HepG2 (cell line): ENCODE measurements around the gene CIB2. TPM values are rescaled to one million over a fixed set of nuclear protein-coding genes. Genes with fewer than 3 reads are reported as not detected.
A peak's percentile ranks its signal among the peaks of the same experiment; 100 is the strongest.

Source experiments
- ATRX ChIP-seq: sonication (generic); formaldehyde crosslinking; IDR thresholded peaks from 2 replicates; pipeline ENCODE4 v1.4.0; 2020; ENCODE audit warnings: missing genetic modification reagents, borderline replicate concordance
- CENPX ChIP-seq: sonication (generic); formaldehyde crosslinking; IDR thresholded peaks from 2 replicates; pipeline ENCODE4 v1.9.0; 2021; ENCODE audit warnings: mild to moderate bottlenecking, missing genetic modification reagents, moderate library complexity
- KLF12 ChIP-seq: sonication (generic); formaldehyde crosslinking; IDR thresholded peaks from 2 replicates; pipeline ENCODE4 v1.4.0; 2020; ENCODE audit warnings: missing genetic modification reagents, borderline replicate concordance
- KLF15 ChIP-seq: sonication (generic); formaldehyde crosslinking; IDR thresholded peaks from 2 replicates; pipeline ENCODE4 v1.8.1; 2023; ENCODE audit warnings: borderline replicate concordance, mild to moderate bottlenecking, inconsistent platforms, missing genetic modification reagents, mixed read lengths
- NCOR1 ChIP-seq: fragments of 200-600 bp; sonication (generic); IDR thresholded peaks from 2 replicates; pipeline ENCODE4 v1.7.0; 2017; ENCODE audit warnings: antibody characterized with exemption, low read length, borderline replicate concordance
- NR2F6 ChIP-seq, 2 experiments: IDR thresholded peaks; 2 replicates each; pipeline ENCODE4 v1.6.1; 2016; ENCODE audit warnings: antibody characterized with exemption in 1 of 2, mild to moderate bottlenecking in 1 of 2
- PLRG1 ChIP-seq: fragments of 450-650 bp; conservative IDR thresholded peaks from 2 replicates; pipeline ENCODE4 v1.6.1; 2016
- SIX4 ChIP-seq: sonication (generic); formaldehyde crosslinking; IDR thresholded peaks from 2 replicates; pipeline ENCODE4 v1.4.0; 2020; ENCODE audit warnings: missing genetic modification reagents
- SMARCE1 ChIP-seq: fragments of 450-650 bp; IDR thresholded peaks from 2 replicates; pipeline ENCODE4 v1.6.1; 2017; ENCODE audit warnings: borderline replicate concordance
- ZNF124 ChIP-seq: sonication (generic); formaldehyde crosslinking; IDR thresholded peaks from 2 replicates; pipeline ENCODE4 v1.4.0; 2020; ENCODE audit warnings: missing genetic modification reagents
- ZNF660 ChIP-seq: sonication (generic); formaldehyde crosslinking; IDR thresholded peaks from 2 replicates; pipeline ENCODE4 v1.5.1; 2020; ENCODE audit warnings: mild to moderate bottlenecking, low read depth, missing genetic modification reagents, borderline replicate concordance
- ZNF737 ChIP-seq: sonication (generic); formaldehyde crosslinking; IDR thresholded peaks from 2 replicates; pipeline ENCODE4 v1.5.0; 2020; ENCODE audit warnings: missing genetic modification reagents, mild to moderate bottlenecking, borderline replicate concordance
- polyA plus RNA-seq, 8 experiments: library from polyadenylated mRNA; depleted of rRNA in 3 of 8; stranded (reverse) in 7 of 8; unstranded in 1 of 8; fragments of >200 nt; fragmentation: Illumina TruSeq in 4 of 8; extraction: Trizol in 4 of 8; gene quantifications; 2 replicates each; pipeline versions ENCODE4 v1.2.1 to v1.2.3, GENCODE V29; 2011 to 2016; ENCODE audit warnings: low read depth in 4 of 8, missing spikeins in 1 of 8, mixed read lengths in 1 of 8; ENCODE audit not compliant: insufficient read depth in 1 of 8
- total RNA-seq, 5 experiments: library from RNA; depleted of rRNA; stranded (reverse); fragments of >200 nt; fragmentation: Illumina TruSeq; extraction: Trizol; gene quantifications; 2 replicates each; pipeline ENCODE4 v1.2.3, GENCODE V29; 2016; ENCODE audit warnings: low read depth in 1 of 5
- TF ChIP-seq, protein P1 (sequence below): conservative IDR thresholded peaks from 2 replicates; pipeline ENCODE4 v1.6.1; 2018; ENCODE audit warnings: missing genetic modification reagents
- TF ChIP-seq, protein P2 (sequence below): sonication (generic); IDR thresholded peaks from 2 replicates; pipeline ENCODE4 v1.6.1; 2016; ENCODE audit warnings: low read depth, borderline replicate concordance
- TF ChIP-seq, protein P3 (sequence below): IDR thresholded peaks from 2 replicates; pipeline ENCODE4 v1.6.1; 2016; ENCODE audit warnings: missing compliant biosample characterization, missing genetic modification reagents, borderline replicate concordance
- TF ChIP-seq, protein P4 (sequence below): sonication (generic); formaldehyde crosslinking; IDR thresholded peaks from 2 replicates; pipeline ENCODE4 v1.5.0; 2020; ENCODE audit warnings: mild to moderate bottlenecking, missing genetic modification reagents
- TF ChIP-seq, protein P5 (sequence below): sonication (generic); formaldehyde crosslinking; IDR thresholded peaks from 2 replicates; pipeline ENCODE4 v1.5.1; 2020; ENCODE audit warnings: mild to moderate bottlenecking, moderate library complexity, missing genetic modification reagents
- TF ChIP-seq, protein P6 (sequence below): sonication (generic); formaldehyde crosslinking; IDR thresholded peaks from 2 replicates; pipeline ENCODE4 v1.9.0; 2021; ENCODE audit warnings: missing genetic modification reagents, borderline replicate concordance

CIB2 gene
- total and polyA plus RNA-seq, 2 of the 13 experiments (the other 11 are each of a cell fraction or from before 2014, with no cell fraction given): 1.4 to 1.5 TPM

DNA sequence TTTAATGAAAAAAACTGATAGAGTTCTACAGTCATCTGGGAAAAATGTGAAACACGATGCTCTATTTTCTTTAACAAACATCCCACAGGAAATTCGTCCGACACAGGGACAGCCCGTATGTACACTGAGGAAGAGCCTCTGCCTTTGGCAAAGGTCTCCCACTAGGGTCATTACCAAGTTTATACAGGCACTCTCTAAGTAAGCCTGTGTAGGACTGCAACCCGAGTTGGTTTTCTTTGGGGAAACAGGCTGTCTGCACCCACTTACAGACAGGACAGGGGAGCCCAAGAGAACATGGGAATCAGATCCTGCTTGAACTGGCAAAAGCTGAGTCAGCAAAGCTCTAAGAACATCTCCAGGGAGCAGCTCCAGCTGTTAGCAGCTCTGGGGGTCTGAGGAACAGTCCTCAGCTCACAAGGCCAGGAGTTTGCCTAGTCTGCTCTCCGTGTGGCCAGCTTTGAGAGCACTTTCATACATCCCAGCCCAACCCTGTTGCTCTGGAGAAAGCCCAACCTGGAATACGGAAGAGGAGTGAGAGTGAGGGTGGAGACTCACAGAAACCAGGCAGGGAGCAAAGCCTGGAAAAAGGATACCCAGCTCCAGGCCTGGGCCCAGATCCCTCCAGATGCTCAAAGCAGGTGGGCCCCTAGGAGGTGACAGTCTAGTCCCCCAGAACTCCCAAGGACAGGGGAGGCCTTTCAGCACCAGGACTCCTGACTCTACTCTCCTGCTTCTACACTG is 55.6 kb downstream of the CIB2 start (continued):
- TF ChIP-seq ZNF660 (CRISPR knock-in tag) (no peak), PLRG1 (no peak), ZNF737 (CRISPR knock-in tag) (no peak), SIX4 (CRISPR knock-in tag) (0 out of 2 replicates have a peak, but pooled peaks have one; percentile 29), NCOR1 (no peak), ZNF124 (CRISPR knock-in tag) (no peak), SMARCE1 (no peak), KLF12 (CRISPR knock-in tag) (no peak), ATRX (CRISPR knock-in tag) (no peak), CENPX (CRISPR knock-in tag) (no peak), NR2F6 (IDR thresholded peaks at IDR 0.05) (peak; percentile 24; the same call in 1 of the 2 replicates), NR2F6 (CRISPR knock-in tag; IDR thresholded peaks at IDR 0.05) (no peak), KLF15 (CRISPR knock-in tag) (no peak)
- TF ChIP-seq, protein P1, sequence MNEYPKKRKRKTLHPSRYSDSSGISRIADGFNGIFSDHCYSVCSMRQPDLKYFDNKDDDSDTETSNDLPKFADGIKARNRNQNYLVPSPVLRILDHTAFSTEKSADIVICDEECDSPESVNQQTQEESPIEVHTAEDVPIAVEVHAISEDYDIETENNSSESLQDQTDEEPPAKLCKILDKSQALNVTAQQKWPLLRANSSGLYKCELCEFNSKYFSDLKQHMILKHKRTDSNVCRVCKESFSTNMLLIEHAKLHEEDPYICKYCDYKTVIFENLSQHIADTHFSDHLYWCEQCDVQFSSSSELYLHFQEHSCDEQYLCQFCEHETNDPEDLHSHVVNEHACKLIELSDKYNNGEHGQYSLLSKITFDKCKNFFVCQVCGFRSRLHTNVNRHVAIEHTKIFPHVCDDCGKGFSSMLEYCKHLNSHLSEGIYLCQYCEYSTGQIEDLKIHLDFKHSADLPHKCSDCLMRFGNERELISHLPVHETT (CRISPR knock-in tag): no peak
- TF ChIP-seq, protein P2, sequence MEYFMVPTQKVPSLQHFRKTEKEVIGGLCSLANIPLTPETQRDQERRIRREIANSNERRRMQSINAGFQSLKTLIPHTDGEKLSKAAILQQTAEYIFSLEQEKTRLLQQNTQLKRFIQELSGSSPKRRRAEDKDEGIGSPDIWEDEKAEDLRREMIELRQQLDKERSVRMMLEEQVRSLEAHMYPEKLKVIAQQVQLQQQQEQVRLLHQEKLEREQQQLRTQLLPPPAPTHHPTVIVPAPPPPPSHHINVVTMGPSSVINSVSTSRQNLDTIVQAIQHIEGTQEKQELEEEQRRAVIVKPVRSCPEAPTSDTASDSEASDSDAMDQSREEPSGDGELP: 0 out of 2 replicates have a peak, but pooled peaks have one; percentile 3
- TF ChIP-seq, protein P3, sequence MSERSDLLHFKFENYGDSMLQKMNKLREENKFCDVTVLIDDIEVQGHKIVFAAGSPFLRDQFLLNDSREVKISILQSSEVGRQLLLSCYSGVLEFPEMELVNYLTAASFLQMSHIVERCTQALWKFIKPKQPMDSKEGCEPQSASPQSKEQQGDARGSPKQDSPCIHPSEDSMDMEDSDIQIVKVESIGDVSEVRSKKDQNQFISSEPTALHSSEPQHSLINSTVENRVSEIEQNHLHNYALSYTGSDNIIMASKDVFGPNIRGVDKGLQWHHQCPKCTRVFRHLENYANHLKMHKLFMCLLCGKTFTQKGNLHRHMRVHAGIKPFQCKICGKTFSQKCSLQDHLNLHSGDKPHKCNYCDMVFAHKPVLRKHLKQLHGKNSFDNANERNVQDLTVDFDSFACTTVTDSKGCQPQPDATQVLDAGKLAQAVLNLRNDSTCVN (CRISPR knock-in tag): no peak
- TF ChIP-seq, protein P4, sequence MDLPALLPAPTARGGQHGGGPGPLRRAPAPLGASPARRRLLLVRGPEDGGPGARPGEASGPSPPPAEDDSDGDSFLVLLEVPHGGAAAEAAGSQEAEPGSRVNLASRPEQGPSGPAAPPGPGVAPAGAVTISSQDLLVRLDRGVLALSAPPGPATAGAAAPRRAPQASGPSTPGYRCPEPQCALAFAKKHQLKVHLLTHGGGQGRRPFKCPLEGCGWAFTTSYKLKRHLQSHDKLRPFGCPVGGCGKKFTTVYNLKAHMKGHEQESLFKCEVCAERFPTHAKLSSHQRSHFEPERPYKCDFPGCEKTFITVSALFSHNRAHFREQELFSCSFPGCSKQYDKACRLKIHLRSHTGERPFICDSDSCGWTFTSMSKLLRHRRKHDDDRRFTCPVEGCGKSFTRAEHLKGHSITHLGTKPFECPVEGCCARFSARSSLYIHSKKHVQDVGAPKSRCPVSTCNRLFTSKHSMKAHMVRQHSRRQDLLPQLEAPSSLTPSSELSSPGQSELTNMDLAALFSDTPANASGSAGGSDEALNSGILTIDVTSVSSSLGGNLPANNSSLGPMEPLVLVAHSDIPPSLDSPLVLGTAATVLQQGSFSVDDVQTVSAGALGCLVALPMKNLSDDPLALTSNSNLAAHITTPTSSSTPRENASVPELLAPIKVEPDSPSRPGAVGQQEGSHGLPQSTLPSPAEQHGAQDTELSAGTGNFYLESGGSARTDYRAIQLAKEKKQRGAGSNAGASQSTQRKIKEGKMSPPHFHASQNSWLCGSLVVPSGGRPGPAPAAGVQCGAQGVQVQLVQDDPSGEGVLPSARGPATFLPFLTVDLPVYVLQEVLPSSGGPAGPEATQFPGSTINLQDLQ (CRISPR knock-in tag): no peak
- TF ChIP-seq, protein P5, sequence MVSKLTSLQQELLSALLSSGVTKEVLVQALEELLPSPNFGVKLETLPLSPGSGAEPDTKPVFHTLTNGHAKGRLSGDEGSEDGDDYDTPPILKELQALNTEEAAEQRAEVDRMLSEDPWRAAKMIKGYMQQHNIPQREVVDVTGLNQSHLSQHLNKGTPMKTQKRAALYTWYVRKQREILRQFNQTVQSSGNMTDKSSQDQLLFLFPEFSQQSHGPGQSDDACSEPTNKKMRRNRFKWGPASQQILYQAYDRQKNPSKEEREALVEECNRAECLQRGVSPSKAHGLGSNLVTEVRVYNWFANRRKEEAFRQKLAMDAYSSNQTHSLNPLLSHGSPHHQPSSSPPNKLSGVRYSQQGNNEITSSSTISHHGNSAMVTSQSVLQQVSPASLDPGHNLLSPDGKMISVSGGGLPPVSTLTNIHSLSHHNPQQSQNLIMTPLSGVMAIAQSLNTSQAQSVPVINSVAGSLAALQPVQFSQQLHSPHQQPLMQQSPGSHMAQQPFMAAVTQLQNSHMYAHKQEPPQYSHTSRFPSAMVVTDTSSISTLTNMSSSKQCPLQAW (CRISPR knock-in tag): no peak
- TF ChIP-seq, protein P6, sequence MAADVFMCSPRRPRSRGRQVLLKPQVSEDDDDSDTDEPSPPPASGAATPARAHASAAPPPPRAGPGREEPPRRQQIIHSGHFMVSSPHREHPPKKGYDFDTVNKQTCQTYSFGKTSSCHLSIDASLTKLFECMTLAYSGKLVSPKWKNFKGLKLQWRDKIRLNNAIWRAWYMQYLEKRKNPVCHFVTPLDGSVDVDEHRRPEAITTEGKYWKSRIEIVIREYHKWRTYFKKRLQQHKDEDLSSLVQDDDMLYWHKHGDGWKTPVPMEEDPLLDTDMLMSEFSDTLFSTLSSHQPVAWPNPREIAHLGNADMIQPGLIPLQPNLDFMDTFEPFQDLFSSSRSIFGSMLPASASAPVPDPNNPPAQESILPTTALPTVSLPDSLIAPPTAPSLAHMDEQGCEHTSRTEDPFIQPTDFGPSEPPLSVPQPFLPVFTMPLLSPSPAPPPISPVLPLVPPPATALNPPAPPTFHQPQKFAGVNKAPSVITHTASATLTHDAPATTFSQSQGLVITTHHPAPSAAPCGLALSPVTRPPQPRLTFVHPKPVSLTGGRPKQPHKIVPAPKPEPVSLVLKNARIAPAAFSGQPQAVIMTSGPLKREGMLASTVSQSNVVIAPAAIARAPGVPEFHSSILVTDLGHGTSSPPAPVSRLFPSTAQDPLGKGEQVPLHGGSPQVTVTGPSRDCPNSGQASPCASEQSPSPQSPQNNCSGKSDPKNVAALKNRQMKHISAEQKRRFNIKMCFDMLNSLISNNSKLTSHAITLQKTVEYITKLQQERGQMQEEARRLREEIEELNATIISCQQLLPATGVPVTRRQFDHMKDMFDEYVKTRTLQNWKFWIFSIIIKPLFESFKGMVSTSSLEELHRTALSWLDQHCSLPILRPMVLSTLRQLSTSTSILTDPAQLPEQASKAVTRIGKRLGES (CRISPR knock-in tag): no peak
